Measurements from ENCODE around the gene IFNGR2. TPM values are rescaled to one million over a fixed set of nuclear protein-coding genes. Genes with fewer than 3 reads are reported as not detected.

IFNGR2 gene
- total and polyA plus RNA-seq, 2 of the 13 experiments (the other 11 are each of a cell fraction or from before 2014, with no cell fraction given): 61.3 to 117 TPM

GRCh38 chr21:33470701-33471100, 67.5 kb downstream of the IFNGR2 start:
- no peak for DNase-seq (ENCODE audit: low spot score)
- POLR2A ChIA-PET: no interaction called here
- no peak for FAIRE-seq
- Histone ChIP-seq H3K4me3 (replicated peaks in 1 of 3; ENCODE audit: insufficient read depth in 1 of 3, low read depth in 2 of 3, low read length in 3 of 3) (no peak overlapping the region), H3K79me2 (ENCODE audit: insufficient read depth, low read length) (peaks cover 17% of the 10 kb centered on the region), H3K27ac (ENCODE audit: extremely low read length, insufficient read depth, low read length) (no peak overlapping the region), H3K36me3 (replicated peaks in 1 of 2; ENCODE audit: control insufficient read depth in 1 of 2, insufficient read depth in 2 of 2, low read length in 2 of 2) (peaks cover 0 to 7% of the 10 kb centered on the region in 2 experiments; a peak in 1 of 5 replicates), H3K9me3 (ENCODE audit: low read length) (no peaks in the 10 kb centered on the region), H3K4me1 (ENCODE audit: insufficient read depth, low read length) (no peaks in the 10 kb centered on the region), H3K9ac (ENCODE audit: insufficient read depth, low read depth, low read length) (no peak overlapping the region), H4K20me1 (ENCODE audit: insufficient read depth, low read length) (no peaks in the 10 kb centered on the region), H3K27me3 (ENCODE audit: control insufficient read depth in 1 of 2, insufficient read depth in 2 of 2, low read length in 2 of 2) (no peaks in the 10 kb centered on the region), H3K4me2 (ENCODE audit: low read depth, low read length) (no peak overlapping the region), H2AFZ (ENCODE audit: low read length) (no peak overlapping the region)
- ATAC-seq: no peak
- TF ChIP-seq HMGA1 (CRISPR knock-in tag; conservative IDR thresholded peaks at IDR 0.05): no peak
- no peak for TF ChIP-seq ZKSCAN8 (CRISPR knock-in tag; IDR thresholded peaks at IDR 0.05; ENCODE audit: borderline replicate concordance)
- TF ChIP-seq MED8 (CRISPR knock-in tag; IDR thresholded peaks at IDR 0.05; ENCODE audit: insufficient replicate concordance): no peak
- CTCF ChIA-PET (ENCODE audit: low intra/inter-chr PET ratio, low total read pairs): no interaction called here
- in situ Hi-C loops (cut with HindIII; ENCODE audit: extremely low pct_ligation_motif_present, low pct_unique_long_range_greater_than_20kb): no loop called here
- no TSS peak for BruUV-seq (replicated peaks)
- intact Hi-C loops (cut with micrococcal nuclease; ENCODE audit: unreplicated experiment): no loop called here
- 98% methylated on average over 2 of the region's 2 CpGs for WGBS (ENCODE audit: low lambda C conversion rate)

DNA sequence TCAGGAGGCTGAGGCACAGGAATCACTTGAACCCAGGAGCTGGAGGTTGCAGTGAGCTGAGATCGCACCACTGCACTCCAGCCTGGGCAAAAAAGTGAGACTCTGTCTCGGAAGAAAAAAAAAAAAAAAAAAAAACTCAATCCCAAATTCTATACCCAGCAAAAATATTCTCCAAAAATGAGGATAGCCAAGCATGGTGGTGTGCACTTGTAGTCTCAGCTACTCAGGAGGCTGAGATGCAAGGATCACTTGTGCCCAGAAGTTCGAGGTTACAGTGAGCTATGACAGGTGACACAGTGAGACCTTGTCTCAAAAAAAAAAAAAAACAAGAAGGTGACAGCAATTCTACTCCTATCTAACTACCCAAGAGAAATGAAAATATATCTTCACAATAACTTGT, 70.1 kb downstream of the IFNGR2 start:
- WGBS (ENCODE audit: low lambda C conversion rate): 95% methylated on average over 3 of the region's 3 CpGs
- TF ChIP-seq ZNF282 (IDR thresholded peaks at IDR 0.05; ENCODE audit: partially characterized antibody): no peak
- TF ChIP-seq, protein P1, sequence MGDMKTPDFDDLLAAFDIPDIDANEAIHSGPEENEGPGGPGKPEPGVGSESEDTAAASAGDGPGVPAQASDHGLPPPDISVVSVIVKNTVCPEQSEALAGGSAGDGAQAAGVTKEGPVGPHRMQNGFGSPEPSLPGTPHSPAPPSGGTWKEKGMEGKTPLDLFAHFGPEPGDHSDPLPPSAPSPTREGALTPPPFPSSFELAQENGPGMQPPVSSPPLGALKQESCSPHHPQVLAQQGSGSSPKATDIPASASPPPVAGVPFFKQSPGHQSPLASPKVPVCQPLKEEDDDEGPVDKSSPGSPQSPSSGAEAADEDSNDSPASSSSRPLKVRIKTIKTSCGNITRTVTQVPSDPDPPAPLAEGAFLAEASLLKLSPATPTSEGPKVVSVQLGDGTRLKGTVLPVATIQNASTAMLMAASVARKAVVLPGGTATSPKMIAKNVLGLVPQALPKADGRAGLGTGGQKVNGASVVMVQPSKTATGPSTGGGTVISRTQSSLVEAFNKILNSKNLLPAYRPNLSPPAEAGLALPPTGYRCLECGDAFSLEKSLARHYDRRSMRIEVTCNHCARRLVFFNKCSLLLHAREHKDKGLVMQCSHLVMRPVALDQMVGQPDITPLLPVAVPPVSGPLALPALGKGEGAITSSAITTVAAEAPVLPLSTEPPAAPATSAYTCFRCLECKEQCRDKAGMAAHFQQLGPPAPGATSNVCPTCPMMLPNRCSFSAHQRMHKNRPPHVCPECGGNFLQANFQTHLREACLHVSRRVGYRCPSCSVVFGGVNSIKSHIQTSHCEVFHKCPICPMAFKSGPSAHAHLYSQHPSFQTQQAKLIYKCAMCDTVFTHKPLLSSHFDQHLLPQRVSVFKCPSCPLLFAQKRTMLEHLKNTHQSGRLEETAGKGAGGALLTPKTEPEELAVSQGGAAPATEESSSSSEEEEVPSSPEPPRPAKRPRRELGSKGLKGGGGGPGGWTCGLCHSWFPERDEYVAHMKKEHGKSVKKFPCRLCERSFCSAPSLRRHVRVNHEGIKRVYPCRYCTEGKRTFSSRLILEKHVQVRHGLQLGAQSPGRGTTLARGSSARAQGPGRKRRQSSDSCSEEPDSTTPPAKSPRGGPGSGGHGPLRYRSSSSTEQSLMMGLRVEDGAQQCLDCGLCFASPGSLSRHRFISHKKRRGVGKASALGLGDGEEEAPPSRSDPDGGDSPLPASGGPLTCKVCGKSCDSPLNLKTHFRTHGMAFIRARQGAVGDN (CRISPR knock-in tag; IDR thresholded peaks at IDR 0.05): no peak
- no peak for TF ChIP-seq HNF4A (CRISPR knock-in tag; IDR thresholded peaks at IDR 0.05)
- no peak for TF ChIP-seq ZNF740 (CRISPR knock-in tag; IDR thresholded peaks at IDR 0.05)
- no peak for TF ChIP-seq ZNF558 (CRISPR knock-in tag; IDR thresholded peaks at IDR 0.05; ENCODE audit: borderline replicate concordance)
- TF ChIP-seq ZNF567 (CRISPR knock-in tag; IDR thresholded peaks at IDR 0.05; ENCODE audit: borderline replicate concordance): no peak
- no peak for TF ChIP-seq HMG20B (CRISPR knock-in tag; conservative IDR thresholded peaks at IDR 0.05)
- TF ChIP-seq CBX2 (IDR thresholded peaks at IDR 0.05; ENCODE audit: low read depth, low read length): no peak
- no peak for TF ChIP-seq CBX2 (CRISPR knock-in tag; IDR thresholded peaks at IDR 0.05; ENCODE audit: low read depth)
- TF ChIP-seq, protein P2, sequence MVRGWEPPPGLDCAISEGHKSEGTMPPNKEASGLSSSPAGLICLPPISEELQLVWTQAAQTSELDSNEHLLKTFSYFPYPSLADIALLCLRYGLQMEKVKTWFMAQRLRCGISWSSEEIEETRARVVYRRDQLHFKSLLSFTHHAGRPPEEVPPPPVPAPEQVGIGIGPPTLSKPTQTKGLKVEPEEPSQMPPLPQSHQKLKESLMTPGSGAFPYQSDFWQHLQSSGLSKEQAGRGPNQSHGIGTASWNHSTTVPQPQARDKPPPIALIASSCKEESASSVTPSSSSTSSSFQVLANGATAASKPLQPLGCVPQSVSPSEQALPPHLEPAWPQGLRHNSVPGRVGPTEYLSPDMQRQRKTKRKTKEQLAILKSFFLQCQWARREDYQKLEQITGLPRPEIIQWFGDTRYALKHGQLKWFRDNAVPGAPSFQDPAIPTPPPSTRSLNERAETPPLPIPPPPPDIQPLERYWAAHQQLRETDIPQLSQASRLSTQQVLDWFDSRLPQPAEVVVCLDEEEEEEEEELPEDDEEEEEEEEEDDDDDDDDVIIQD (CRISPR knock-in tag; IDR thresholded peaks at IDR 0.05; ENCODE audit: low read depth): no peak

More for the DNA sequence above, 70.1 kb downstream of the IFNGR2 start:
- Histone ChIP-seq H3K79me2 (ENCODE audit: insufficient read depth, low read length) (peaks cover 25% of the 10 kb centered on the region), H3K4me3 (replicated peaks in 1 of 3; ENCODE audit: insufficient read depth in 1 of 3, low read depth in 2 of 3, low read length in 3 of 3) (no peak overlapping the region), H4K20me1 (ENCODE audit: insufficient read depth, low read length) (no peaks in the 10 kb centered on the region), H3K4me1 (ENCODE audit: insufficient read depth, low read length) (peaks cover 4% of the 10 kb centered on the region; the same call in 1 of the 2 replicates), H3K27me3 (ENCODE audit: control insufficient read depth in 1 of 2, insufficient read depth in 2 of 2, low read length in 2 of 2) (no peaks in the 10 kb centered on the region), H3K9me3 (ENCODE audit: low read length) (no peaks in the 10 kb centered on the region), H3K27ac (ENCODE audit: extremely low read length, insufficient read depth, low read length) (no peak overlapping the region), H3K4me2 (ENCODE audit: low read depth, low read length) (no peak overlapping the region), H2AFZ (ENCODE audit: low read length) (no peak overlapping the region), H3K9ac (ENCODE audit: insufficient read depth, low read depth, low read length) (no peak overlapping the region), H3K36me3 (replicated peaks in 1 of 2; ENCODE audit: control insufficient read depth in 1 of 2, insufficient read depth in 2 of 2, low read length in 2 of 2) (peaks cover 0 to 3% of the 10 kb centered on the region in 2 experiments; a peak in 1 of 5 replicates)
- no peak for ATAC-seq
- in situ Hi-C loops (cut with HindIII; ENCODE audit: extremely low pct_ligation_motif_present, low pct_unique_long_range_greater_than_20kb) (no loop called here), intact Hi-C loops (cut with micrococcal nuclease; ENCODE audit: unreplicated experiment) (no loop called here)
- ChIA-PET POLR2A (no interaction called here), CTCF (ENCODE audit: low intra/inter-chr PET ratio, low total read pairs) (no interaction called here)
- FAIRE-seq: no peak
- DNase-seq (ENCODE audit: low spot score): no peak
- no TSS peak for BruUV-seq (replicated peaks)

All from HepG2 (cell line).